ENCODE results near the gene MTCH1. TPM values are rescaled to one million over a fixed set of nuclear protein-coding genes. Genes with fewer than 3 reads are reported as not detected.

MTCH1 gene
- total and polyA plus RNA-seq, 9 of the 15 experiments (the other 6 are each of a cell fraction or from before 2014, with no cell fraction given), result 7.9 to 161 (median 118) TPM

DNA sequence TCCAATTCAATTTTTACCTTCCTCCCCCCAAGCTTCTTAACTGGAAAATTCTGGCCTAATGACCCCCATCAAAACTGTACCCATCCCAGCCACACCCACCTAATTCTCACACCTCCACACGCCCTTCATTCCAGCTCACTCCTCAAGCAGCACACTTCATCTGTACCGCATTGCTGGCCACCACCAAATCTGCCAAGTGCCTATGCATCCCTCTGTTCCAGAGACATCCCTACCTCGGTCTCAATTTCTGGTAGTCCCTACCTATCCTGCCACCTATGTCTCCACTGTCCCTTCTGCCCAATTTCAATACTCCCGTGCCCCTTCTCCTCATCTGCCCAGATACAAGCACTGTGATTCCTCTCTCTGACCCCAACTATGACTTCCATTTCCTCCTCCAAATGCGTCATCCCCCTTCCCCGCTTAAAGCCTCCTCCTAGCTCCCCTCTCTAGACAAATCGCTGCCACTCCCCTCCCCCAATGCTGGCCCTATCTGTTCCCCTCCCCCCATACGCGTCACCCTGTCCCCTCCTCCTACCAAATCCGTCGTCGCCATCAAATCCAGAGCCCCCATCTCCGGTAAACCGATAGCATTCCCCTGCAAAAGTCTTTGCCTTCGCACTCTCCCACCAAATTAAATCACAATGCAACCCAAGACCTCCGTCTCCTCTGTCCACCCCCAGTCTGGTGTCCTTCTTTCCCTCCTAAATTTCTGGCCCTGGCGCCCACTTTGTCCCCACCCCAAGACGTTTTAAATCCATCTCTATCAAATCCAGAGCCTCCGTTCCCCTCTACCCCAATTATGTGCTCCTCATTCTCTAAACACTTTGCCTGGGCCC, 1.2 kb downstream of the MTCH1 start (continued):
- TF ChIP-seq RHOXF2B (CRISPR knock-in tag; conservative IDR thresholded peaks at IDR 0.05), result no peak
- TF ChIP-seq NCOA1 (IDR thresholded peaks at IDR 0.05; ENCODE audit: low read depth), result peak; percentile 19; the same call in 1 of the 2 replicates
- TF ChIP-seq, protein P1, sequence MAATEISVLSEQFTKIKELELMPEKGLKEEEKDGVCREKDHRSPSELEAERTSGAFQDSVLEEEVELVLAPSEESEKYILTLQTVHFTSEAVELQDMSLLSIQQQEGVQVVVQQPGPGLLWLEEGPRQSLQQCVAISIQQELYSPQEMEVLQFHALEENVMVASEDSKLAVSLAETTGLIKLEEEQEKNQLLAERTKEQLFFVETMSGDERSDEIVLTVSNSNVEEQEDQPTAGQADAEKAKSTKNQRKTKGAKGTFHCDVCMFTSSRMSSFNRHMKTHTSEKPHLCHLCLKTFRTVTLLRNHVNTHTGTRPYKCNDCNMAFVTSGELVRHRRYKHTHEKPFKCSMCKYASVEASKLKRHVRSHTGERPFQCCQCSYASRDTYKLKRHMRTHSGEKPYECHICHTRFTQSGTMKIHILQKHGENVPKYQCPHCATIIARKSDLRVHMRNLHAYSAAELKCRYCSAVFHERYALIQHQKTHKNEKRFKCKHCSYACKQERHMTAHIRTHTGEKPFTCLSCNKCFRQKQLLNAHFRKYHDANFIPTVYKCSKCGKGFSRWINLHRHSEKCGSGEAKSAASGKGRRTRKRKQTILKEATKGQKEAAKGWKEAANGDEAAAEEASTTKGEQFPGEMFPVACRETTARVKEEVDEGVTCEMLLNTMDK (IDR thresholded peaks at IDR 0.05; ENCODE audit: borderline replicate concordance, insufficient read depth, low read depth, low read length, poor library complexity, severe bottlenecking), result no peak
- TF ChIP-seq FOXK2 (conservative IDR thresholded peaks at IDR 0.05 in 1 of 2, IDR thresholded peaks at IDR 0.05 in 1 of 2; ENCODE audit: low read depth in 2 of 2), result 0 out of 4 replicates have a peak, but pooled peaks of 1 of the 2 experiments have one; percentile 19
- TF ChIP-seq, protein P2, sequence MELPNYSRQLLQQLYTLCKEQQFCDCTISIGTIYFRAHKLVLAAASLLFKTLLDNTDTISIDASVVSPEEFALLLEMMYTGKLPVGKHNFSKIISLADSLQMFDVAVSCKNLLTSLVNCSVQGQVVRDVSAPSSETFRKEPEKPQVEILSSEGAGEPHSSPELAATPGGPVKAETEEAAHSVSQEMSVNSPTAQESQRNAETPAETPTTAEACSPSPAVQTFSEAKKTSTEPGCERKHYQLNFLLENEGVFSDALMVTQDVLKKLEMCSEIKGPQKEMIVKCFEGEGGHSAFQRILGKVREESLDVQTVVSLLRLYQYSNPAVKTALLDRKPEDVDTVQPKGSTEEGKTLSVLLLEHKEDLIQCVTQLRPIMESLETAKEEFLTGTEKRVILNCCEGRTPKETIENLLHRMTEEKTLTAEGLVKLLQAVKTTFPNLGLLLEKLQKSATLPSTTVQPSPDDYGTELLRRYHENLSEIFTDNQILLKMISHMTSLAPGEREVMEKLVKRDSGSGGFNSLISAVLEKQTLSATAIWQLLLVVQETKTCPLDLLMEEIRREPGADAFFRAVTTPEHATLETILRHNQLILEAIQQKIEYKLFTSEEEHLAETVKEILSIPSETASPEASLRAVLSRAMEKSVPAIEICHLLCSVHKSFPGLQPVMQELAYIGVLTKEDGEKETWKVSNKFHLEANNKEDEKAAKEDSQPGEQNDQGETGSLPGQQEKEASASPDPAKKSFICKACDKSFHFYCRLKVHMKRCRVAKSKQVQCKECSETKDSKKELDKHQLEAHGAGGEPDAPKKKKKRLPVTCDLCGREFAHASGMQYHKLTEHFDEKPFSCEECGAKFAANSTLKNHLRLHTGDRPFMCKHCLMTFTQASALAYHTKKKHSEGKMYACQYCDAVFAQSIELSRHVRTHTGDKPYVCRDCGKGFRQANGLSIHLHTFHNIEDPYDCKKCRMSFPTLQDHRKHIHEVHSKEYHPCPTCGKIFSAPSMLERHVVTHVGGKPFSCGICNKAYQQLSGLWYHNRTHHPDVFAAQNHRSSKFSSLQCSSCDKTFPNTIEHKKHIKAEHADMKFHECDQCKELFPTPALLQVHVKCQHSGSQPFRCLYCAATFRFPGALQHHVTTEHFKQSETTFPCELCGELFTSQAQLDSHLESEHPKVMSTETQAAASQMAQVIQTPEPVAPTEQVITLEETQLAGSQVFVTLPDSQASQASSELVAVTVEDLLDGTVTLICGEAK (IDR thresholded peaks at IDR 0.05), result peak; percentile 56; the same call in 1 of the 2 replicates
- TF ChIP-seq, protein P2 (CRISPR knock-in tag; IDR thresholded peaks at IDR 0.05), result no peak
- TF ChIP-seq SREBF1 (IDR thresholded peaks at IDR 0.05; ENCODE audit: borderline replicate concordance, low read depth, low read length), result no peak
- TF ChIP-seq JUND (IDR thresholded peaks at IDR 0.05; ENCODE audit: borderline replicate concordance, low read depth, low read length), result peak; percentile 70
- peak; percentile 31; the same call in 1 of the 3 replicates for TF ChIP-seq JUND (tag; IDR thresholded peaks at IDR 0.05; ENCODE audit: borderline replicate concordance, low read depth, low read length)
- no peak for TF ChIP-seq FOXM1 (IDR thresholded peaks at IDR 0.05; ENCODE audit: low read depth)
- 0 out of 2 replicates have a peak, but pooled peaks have one; percentile 43 for TF ChIP-seq FOXM1 (CRISPR knock-in tag; IDR thresholded peaks at IDR 0.05; ENCODE audit: low read depth)
- TF ChIP-seq, protein P3, sequence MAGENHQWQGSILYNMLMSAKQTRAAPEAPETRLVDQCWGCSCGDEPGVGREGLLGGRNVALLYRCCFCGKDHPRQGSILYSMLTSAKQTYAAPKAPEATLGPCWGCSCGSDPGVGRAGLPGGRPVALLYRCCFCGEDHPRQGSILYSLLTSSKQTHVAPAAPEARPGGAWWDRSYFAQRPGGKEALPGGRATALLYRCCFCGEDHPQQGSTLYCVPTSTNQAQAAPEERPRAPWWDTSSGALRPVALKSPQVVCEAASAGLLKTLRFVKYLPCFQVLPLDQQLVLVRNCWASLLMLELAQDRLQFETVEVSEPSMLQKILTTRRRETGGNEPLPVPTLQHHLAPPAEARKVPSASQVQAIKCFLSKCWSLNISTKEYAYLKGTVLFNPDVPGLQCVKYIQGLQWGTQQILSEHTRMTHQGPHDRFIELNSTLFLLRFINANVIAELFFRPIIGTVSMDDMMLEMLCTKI (IDR thresholded peaks at IDR 0.05; ENCODE audit: partially characterized antibody), result no peak
